Thyroid gland (tissue), 4 donors: Measurements from ENCODE around the gene PPP2R5D.

Source experiments
- POLR2A ChIP-seq, 2 donors: fragments of 450-650 bp; IDR thresholded peaks; one replicate each; pipeline ENCODE4 v1.6.1; 2017; ENCODE audit warnings: antibody characterized with exemption in 2 of 2, mild to moderate bottlenecking in 2 of 2, moderate library complexity in 1 of 2
- TF ChIP-seq, protein P1 (sequence below), 6 experiments: fragments of 200-600 bp in 3 of 6; fragments of 450-650 bp in 3 of 6; sonication (generic) in 3 of 6; IDR thresholded peaks; one replicate each; pipeline ENCODE4 v1.5.1; 2016 to 2019; ENCODE audit warnings: antibody characterized with exemption in 6 of 6, mild to moderate bottlenecking in 2 of 6, inconsistent platforms in 1 of 6, moderate library complexity in 1 of 6

GRCh38 chr6:42970871-42971612 lies 13.3 kb upstream of the PPP2R5D start:
- TF ChIP-seq, protein P1, sequence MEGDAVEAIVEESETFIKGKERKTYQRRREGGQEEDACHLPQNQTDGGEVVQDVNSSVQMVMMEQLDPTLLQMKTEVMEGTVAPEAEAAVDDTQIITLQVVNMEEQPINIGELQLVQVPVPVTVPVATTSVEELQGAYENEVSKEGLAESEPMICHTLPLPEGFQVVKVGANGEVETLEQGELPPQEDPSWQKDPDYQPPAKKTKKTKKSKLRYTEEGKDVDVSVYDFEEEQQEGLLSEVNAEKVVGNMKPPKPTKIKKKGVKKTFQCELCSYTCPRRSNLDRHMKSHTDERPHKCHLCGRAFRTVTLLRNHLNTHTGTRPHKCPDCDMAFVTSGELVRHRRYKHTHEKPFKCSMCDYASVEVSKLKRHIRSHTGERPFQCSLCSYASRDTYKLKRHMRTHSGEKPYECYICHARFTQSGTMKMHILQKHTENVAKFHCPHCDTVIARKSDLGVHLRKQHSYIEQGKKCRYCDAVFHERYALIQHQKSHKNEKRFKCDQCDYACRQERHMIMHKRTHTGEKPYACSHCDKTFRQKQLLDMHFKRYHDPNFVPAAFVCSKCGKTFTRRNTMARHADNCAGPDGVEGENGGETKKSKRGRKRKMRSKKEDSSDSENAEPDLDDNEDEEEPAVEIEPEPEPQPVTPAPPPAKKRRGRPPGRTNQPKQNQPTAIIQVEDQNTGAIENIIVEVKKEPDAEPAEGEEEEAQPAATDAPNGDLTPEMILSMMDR (IDR thresholded peaks at IDR 0.05) = no peak
- TF ChIP-seq POLR2A (IDR thresholded peaks at IDR 0.05) = no peak
